CD4-positive, alpha-beta T cell treated with Interleukin-10 for 1 hour (primary cell): Measurements from ENCODE around the gene KCNK1.

ENCODE experiments used
- DNase-seq: peaks from one replicate; pipeline ENCODE4 v3.0.0-alpha.2; 2020

Gene KCNK1

GRCh38 chr1:233707880-233708815 is 94.2 kb downstream of the KCNK1 start:
- DNase-seq, result no peak

- DNase-seq, result no peak
Measured at GRCh38 chr1:233710031-233710430, 96.1 kb downstream of the KCNK1 start.

GRCh38 chr1:233710507-233710906 is 96.6 kb downstream of the KCNK1 start:
- DNase-seq, result no peak

- no peak for DNase-seq
Measured at GRCh38 chr1:233714631-233715217, 100.8 kb downstream of the KCNK1 start.

DNA sequence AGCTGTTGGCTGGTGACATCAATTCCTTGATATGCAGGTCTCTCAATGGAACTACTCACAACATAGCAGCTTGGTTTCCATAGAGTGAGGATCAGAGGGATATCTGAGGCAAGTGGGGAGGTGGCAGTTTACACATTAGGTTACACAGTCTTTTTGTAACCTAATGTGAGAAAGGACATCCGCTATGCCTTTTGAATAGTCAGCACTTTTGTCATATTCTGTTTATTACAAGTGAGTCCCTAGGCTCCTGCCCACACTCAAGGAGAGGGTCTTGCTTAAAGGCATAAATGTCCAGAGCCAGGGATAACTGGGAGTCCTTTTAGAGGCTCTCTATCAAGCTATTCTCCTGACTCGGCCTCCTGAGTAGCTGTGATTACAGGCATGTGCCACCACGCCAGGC is 104.2 kb downstream of the KCNK1 start:
- no peak for DNase-seq

- no peak for DNase-seq
Measured at GRCh38 chr1:233719655-233720341, 105.9 kb downstream of the KCNK1 start.

DNA sequence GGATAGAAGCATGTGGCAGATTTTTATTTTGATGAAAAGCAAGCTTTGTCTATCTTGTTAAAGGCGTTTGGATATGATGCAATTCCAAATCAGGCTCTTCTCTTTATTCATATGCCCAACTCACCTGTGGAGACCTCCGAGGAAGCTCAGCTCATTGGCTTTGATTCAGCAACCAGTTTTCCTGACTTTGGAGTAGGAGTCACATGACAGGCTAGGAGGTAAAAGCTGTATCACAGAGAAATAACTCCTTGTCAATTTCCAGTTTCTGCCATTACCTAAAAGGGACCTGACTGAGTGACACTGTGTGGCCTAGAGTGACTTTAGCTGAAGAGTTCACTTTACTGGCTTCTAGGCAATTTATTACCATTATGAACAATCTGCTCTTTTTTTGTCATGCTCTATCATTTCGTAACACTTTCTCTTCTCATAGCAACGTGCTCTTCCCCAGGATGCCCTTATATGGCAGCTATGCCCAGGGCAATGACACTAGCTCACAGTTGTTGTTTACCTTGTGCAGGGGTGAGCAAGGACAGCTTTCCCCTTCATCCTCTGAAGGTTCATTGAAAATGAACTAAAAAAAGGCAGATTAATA is 107.2 kb downstream of the KCNK1 start:
- DNase-seq, result no peak
